ENCODE measurements around the gene DNAI1. TPM values are rescaled to one million over a fixed set of nuclear protein-coding genes. Genes with fewer than 3 reads are reported as not detected.

DNAI1 gene
- total RNA-seq, 1 donor from 2014 or later = not detected

DNA sequence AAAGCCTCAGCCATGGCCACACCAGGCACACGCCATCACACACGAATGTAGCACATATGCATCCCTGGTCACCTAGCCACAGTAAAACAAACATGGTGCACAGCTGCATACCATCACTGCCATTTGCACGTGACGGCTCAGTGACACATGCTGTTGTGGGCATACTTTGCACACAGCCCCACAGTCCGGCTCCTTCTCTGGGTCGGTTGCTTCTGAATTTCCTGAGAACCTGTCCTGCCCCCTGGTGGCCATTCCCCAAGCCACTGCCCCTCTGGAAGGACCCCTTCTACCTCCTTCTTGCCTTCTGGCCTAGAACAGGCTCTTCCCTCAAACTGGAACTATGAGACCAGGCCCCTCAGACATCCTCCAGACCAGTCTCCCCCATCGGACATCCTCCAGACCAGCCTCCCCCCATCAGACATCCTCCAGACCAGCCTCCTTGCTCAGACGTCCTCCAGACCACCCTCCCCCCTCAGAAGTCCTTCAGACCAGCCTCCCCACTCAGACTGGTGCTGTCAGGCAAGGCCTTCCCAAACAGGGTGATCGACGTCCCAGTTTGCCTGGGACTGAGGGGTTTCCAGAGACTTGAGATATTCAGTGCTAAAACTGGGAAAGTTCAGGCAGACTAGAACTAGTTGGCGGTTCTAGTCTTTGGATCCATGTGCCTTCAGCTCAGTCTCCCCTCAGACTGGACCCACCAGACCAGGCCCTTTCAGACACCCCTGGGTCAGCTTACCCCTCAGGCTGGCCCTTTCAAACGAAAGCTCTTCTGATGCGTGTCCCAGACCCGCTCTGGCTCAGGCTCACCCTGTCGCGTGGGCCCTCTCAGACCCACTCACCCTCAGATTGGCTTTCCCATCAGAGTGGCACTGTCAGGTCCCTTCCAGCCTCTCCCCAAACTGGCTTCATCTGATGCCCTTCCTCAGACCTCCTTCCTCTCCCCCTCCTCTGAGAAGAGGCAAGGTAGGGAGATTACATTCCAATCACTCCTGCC, 88.5 kb downstream of the DNAI1 start:
- Histone ChIP-seq H3K9ac (ENCODE audit: low read depth in 1 of 3, low read length in 3 of 3) (no peak overlapping the region), H3K27me3 (ENCODE audit: control insufficient read depth in 3 of 3, insufficient read depth in 3 of 3, low read length in 3 of 3) (peaks cover 0 to 7% (median 6%) of the 10 kb centered on the region in 3 donors)

DNA sequence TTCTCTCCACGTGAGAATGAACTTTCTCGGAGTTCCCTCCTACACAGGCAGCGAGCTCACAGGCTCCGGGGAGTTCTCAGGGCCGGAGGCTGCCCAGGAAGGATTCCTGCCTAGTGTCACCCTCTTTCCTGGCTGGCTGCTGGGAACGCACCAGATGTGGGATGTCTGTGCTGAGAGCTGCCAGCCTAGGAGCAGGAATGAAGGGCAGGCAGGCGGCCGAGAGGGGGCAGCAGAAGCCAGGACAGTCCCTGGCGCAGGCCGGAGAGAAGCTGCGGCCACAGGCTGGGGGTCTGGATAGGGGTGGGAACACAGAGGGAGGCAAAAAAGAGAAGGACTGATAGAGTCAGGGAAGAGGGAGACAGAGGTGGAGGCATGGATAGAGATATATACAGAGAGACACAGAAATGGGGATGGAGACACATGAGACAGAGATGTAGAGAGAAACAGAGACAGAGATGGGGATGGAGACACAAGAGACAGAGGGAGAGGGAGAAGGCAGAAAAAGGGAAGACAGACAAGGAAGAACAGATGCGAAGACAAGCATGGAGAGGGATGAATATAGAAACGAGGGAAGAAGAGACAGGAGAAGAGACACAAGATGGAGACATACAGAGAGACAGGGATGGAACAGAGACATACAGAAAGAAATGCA, 89.5 kb downstream of the DNAI1 start:
- Histone ChIP-seq H3K27ac (ENCODE audit: low read depth, low read length) (no peak overlapping the region), H3K36me3 (ENCODE audit: control insufficient read depth in 3 of 3, insufficient read depth in 3 of 3, low read length in 3 of 3) (peaks cover 0 to 7% (median 0%) of the 10 kb centered on the region in 3 donors), H3K4me3 (ENCODE audit: low read length in 3 of 3) (no peak overlapping the region), H3K9me3 (ENCODE audit: control insufficient read depth in 3 of 3, low read length in 3 of 3) (no peaks in the 10 kb centered on the region), H3K27me3 (ENCODE audit: control insufficient read depth in 3 of 3, insufficient read depth in 3 of 3, low read length in 3 of 3) (peaks cover 0 to 7% (median 6%) of the 10 kb centered on the region in 3 donors), H3K4me1 (ENCODE audit: control insufficient read depth in 3 of 3, insufficient read depth in 3 of 3, low read length in 3 of 3) (peaks cover 4 to 8% (median 6%) of the 10 kb centered on the region in 3 donors), H3K9ac (ENCODE audit: low read depth in 1 of 3, low read length in 3 of 3) (no peak overlapping the region)

More for the DNA sequence above, 88.5 kb downstream of the DNAI1 start:
- H3K4me1 ChIP-seq (ENCODE audit: control insufficient read depth in 3 of 3, insufficient read depth in 3 of 3, low read length in 3 of 3) = peaks cover 4 to 8% (median 6%) of the 10 kb centered on the region in 3 donors
- H3K4me3 ChIP-seq (ENCODE audit: low read length in 3 of 3) = no peak overlapping the region
- no peaks in the 10 kb centered on the region for H3K9me3 ChIP-seq (ENCODE audit: control insufficient read depth in 3 of 3, low read length in 3 of 3)
- peaks cover 0 to 1% (median 0%) of the 10 kb centered on the region in 3 donors for H3K36me3 ChIP-seq (ENCODE audit: control insufficient read depth in 3 of 3, insufficient read depth in 3 of 3, low read length in 3 of 3)
- H3K27ac ChIP-seq (ENCODE audit: low read depth, low read length) = no peak overlapping the region

DNA sequence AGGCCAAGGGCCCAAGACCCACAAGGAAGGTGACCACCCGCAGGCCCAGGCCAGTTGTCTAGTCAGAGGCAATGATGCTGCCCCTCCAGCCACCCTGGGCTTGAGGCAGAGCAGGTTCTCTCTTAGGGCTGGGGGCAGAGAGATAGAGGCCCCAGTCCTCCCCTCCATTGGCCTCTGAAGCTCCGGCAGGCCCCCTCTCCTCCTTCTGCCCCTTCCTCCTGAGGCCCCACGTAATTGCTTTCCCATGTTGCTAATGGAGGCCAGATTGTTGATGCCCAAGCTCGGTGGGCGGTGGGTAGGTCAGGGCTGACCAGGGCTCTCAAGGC, 90.8 kb downstream of the DNAI1 start:
- peaks cover 0 to 11% (median 2%) of the 10 kb centered on the region in 3 donors for H3K36me3 ChIP-seq (ENCODE audit: control insufficient read depth in 3 of 3, insufficient read depth in 3 of 3, low read length in 3 of 3)
- H3K4me3 ChIP-seq (ENCODE audit: low read length in 3 of 3) = no peak overlapping the region
- no peak overlapping the region for H3K9ac ChIP-seq (ENCODE audit: low read depth in 1 of 3, low read length in 3 of 3)
- H3K27me3 ChIP-seq (ENCODE audit: control insufficient read depth in 3 of 3, insufficient read depth in 3 of 3, low read length in 3 of 3) = peaks cover 0 to 7% (median 6%) of the 10 kb centered on the region in 3 donors
- peaks cover 4 to 13% (median 7%) of the 10 kb centered on the region in 3 donors for H3K4me1 ChIP-seq (ENCODE audit: control insufficient read depth in 3 of 3, insufficient read depth in 3 of 3, low read length in 3 of 3)
- H3K9me3 ChIP-seq (ENCODE audit: control insufficient read depth in 3 of 3, low read length in 3 of 3) = no peaks in the 10 kb centered on the region
- H3K27ac ChIP-seq (ENCODE audit: low read depth, low read length) = no peak overlapping the region

DNA sequence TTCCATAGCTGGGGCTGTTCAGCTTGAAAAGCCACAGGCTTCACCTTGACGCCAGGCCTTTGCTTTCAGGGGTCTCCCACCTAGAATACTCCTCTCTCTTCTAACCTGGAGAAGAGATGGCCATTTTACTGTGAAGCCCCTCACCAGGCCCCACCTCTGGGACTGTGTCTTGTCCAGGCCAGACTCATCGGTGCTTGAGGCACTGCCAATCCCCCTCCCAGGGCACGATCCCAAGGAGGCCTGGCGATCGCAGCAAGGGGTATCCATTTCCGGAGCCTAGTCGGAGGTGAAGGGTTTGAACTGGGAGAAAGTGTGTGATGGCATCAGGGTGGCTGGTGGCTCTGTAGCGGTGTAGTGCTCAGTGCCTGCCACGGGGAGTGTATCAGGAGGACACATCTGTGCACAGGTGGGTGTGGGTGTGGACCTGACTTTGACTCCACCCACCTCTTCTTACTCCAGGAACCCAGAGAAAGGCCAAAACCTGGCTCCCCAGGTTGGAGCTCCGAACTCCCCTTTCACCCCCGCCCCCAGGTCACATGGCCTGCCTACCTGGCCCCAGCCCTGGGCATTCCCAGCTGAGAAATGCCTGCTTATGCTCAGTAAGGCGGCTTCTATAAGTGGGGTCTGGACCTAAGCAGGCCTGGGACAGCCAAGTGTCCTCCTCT, 91.5 kb downstream of the DNAI1 start:
- Histone ChIP-seq H3K4me3 (ENCODE audit: low read length in 3 of 3) (no peak overlapping the region), H3K4me1 (ENCODE audit: control insufficient read depth in 3 of 3, insufficient read depth in 3 of 3, low read length in 3 of 3) (peaks cover 10 to 21% (median 13%) of the 10 kb centered on the region in 3 donors), H3K36me3 (ENCODE audit: control insufficient read depth in 3 of 3, insufficient read depth in 3 of 3, low read length in 3 of 3) (peaks cover 0 to 11% (median 2%) of the 10 kb centered on the region in 3 donors), H3K9ac (ENCODE audit: low read depth in 1 of 3, low read length in 3 of 3) (no peak overlapping the region), H3K27ac (ENCODE audit: low read depth, low read length) (no peak overlapping the region), H3K9me3 (ENCODE audit: control insufficient read depth in 3 of 3, low read length in 3 of 3) (no peaks in the 10 kb centered on the region), H3K27me3 (ENCODE audit: control insufficient read depth in 3 of 3, insufficient read depth in 3 of 3, low read length in 3 of 3) (peaks cover 0 to 7% (median 6%) of the 10 kb centered on the region in 3 donors)

DNA sequence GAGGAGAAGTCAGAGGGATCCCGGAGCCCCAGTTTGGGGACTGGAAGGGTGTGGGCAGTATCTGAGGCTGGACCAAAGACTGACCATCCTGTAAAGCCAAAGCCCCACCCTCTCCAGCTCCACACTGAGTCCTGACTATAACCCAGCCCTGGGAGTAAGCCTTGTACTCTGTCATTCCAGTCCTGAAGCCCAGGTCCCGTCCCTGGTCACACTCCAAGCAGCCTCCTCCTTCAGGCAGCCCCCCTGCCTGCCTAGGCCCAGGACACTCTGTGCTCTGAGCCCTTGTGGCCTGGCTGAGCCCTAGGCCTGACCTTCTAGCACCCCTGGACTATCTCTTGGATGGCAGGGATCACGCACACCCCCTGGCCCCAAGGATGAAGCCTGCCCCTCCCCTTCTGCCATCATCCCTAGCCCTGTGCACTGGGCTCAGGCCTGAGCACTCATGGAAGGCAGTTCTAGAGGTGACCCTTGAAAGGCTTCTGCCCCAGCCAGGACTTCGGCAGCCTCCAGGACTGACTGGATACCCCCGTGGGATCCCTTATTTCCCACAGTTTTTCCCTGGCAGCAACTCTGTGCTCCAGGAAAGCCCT, 92.2 kb downstream of the DNAI1 start:
- Histone ChIP-seq H3K9ac (ENCODE audit: low read depth in 1 of 3, low read length in 3 of 3) (no peak overlapping the region), H3K27ac (ENCODE audit: low read depth, low read length) (no peak overlapping the region), H3K9me3 (ENCODE audit: control insufficient read depth in 3 of 3, low read length in 3 of 3) (no peaks in the 10 kb centered on the region), H3K4me3 (ENCODE audit: low read length in 3 of 3) (no peak overlapping the region), H3K27me3 (ENCODE audit: control insufficient read depth in 3 of 3, insufficient read depth in 3 of 3, low read length in 3 of 3) (peaks cover 0 to 7% (median 6%) of the 10 kb centered on the region in 3 donors), H3K36me3 (ENCODE audit: control insufficient read depth in 3 of 3, insufficient read depth in 3 of 3, low read length in 3 of 3) (peaks cover 0 to 11% (median 2%) of the 10 kb centered on the region in 3 donors), H3K4me1 (ENCODE audit: control insufficient read depth in 3 of 3, insufficient read depth in 3 of 3, low read length in 3 of 3) (peaks cover 15 to 26% (median 18%) of the 10 kb centered on the region in 3 donors)

DNA sequence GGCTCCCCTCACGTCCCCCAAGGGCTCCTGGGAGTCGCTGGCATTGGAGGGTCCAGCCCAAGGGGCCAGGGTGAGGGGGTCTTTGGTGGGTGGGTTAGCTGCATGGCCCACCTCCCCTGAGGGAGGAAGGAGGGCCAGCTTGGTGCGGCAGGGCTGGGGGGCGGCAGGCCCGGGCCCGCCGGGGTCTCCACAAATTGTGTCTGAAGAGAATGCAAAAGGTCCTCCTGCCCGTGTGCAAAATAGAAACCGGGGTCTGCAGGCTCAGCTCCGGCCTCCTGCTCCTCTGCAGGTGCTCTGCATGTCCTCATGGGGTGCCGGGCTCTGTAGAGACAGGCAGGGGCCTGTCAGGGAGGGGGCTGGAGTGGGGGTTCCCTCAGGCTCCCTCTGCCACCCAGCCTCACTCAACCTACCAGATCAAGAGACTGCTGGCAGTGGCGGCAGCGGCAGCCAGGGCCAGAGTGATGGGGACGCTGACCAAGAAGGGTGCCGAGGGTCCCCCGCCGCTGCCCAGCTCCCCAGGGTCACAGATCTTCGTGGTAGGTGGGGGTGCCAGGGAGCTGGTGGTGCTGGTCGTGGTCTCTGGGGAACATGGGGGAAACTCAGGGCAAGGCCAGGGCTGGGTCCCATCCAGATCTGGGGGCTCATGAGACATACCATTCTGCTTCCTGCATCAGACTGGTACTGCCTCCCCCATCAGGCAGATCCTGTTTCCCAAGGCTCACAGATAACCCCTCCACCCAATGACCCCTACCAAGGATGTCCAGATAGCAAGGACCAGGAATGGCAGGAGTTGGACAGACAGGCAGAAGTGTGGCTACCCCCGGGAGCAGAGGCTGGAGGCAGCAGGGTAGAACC, 93.4 kb downstream of the DNAI1 start:
- H3K4me3 ChIP-seq (ENCODE audit: low read length in 3 of 3) = no peak overlapping the region

DNA sequence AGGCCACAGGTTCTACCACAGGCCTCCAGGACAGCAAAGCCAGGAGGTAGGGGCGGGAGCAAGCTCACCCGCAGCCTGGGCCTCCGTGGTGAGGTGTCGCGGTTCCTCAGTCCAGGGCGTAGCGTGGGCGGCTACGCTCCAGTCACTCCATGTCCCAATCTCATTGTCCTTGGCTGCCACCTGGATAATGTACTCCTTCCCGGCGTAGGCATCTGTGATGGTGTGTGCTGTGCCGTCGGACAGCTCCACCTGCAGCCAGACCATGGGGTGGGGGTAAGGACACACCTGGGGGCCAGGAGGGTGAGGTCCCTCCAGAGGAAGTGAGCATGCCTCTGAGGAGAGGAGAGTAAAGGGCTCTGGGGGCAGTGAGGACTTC, 94.0 kb downstream of the DNAI1 start:
- no peak overlapping the region for H3K27ac ChIP-seq (ENCODE audit: low read depth, low read length)
- H3K4me1 ChIP-seq (ENCODE audit: control insufficient read depth in 3 of 3, insufficient read depth in 3 of 3, low read length in 3 of 3) = peaks cover 20 to 33% (median 29%) of the 10 kb centered on the region in 3 donors
- H3K4me3 ChIP-seq (ENCODE audit: low read length in 3 of 3) = no peak overlapping the region
- no peaks in the 10 kb centered on the region for H3K9me3 ChIP-seq (ENCODE audit: control insufficient read depth in 3 of 3, low read length in 3 of 3)
- no peak overlapping the region for H3K9ac ChIP-seq (ENCODE audit: low read depth in 1 of 3, low read length in 3 of 3)
- peaks cover 0 to 11% (median 2%) of the 10 kb centered on the region in 3 donors for H3K36me3 ChIP-seq (ENCODE audit: control insufficient read depth in 3 of 3, insufficient read depth in 3 of 3, low read length in 3 of 3)
- peaks cover 0 to 4% (median 0%) of the 10 kb centered on the region in 3 donors for H3K27me3 ChIP-seq (ENCODE audit: control insufficient read depth in 3 of 3, insufficient read depth in 3 of 3, low read length in 3 of 3)

More for the DNA sequence above, 93.4 kb downstream of the DNAI1 start:
- Histone ChIP-seq H3K27me3 (ENCODE audit: control insufficient read depth in 3 of 3, insufficient read depth in 3 of 3, low read length in 3 of 3) (peaks cover 0 to 6% (median under 1%) of the 10 kb centered on the region in 3 donors), H3K9me3 (ENCODE audit: control insufficient read depth in 3 of 3, low read length in 3 of 3) (no peaks in the 10 kb centered on the region), H3K36me3 (ENCODE audit: control insufficient read depth in 3 of 3, insufficient read depth in 3 of 3, low read length in 3 of 3) (peaks cover 0 to 11% (median 2%) of the 10 kb centered on the region in 3 donors), H3K27ac (ENCODE audit: low read depth, low read length) (no peak overlapping the region), H3K9ac (ENCODE audit: low read depth in 1 of 3, low read length in 3 of 3) (no peak overlapping the region), H3K4me1 (ENCODE audit: control insufficient read depth in 3 of 3, insufficient read depth in 3 of 3, low read length in 3 of 3) (peaks cover 15 to 29% (median 26%) of the 10 kb centered on the region in 3 donors)

DNA sequence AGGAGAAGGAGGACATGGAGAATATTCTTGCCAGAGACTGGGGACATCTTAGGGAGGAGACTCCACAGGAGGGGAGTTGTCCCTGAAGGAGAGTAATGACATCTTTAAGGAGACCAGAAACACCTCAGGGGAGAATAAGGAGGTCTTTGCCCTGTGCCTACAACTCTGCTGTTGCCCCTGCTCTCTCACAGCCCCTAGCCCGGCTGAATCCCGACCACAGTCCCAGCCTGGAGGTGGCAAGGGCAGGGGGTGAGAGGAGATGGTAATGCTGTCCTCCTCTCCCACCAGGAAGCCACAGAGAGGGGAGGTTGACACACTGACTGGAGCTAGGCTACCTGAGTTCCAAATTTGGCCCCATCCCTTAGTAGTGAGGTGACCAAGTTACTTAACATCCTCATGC, 94.4 kb downstream of the DNAI1 start:
- H3K27me3 ChIP-seq (ENCODE audit: control insufficient read depth in 3 of 3, insufficient read depth in 3 of 3, low read length in 3 of 3) = peaks cover 0 to 4% (median 0%) of the 10 kb centered on the region in 3 donors
- H3K9ac ChIP-seq (ENCODE audit: low read depth in 1 of 3, low read length in 3 of 3) = no peak overlapping the region
- no peaks in the 10 kb centered on the region for H3K9me3 ChIP-seq (ENCODE audit: control insufficient read depth in 3 of 3, low read length in 3 of 3)
- H3K36me3 ChIP-seq (ENCODE audit: control insufficient read depth in 3 of 3, insufficient read depth in 3 of 3, low read length in 3 of 3) = peaks cover 0 to 11% (median 2%) of the 10 kb centered on the region in 3 donors
- H3K27ac ChIP-seq (ENCODE audit: low read depth, low read length) = no peak overlapping the region
- no peak overlapping the region for H3K4me3 ChIP-seq (ENCODE audit: low read length in 3 of 3)
- H3K4me1 ChIP-seq (ENCODE audit: control insufficient read depth in 3 of 3, insufficient read depth in 3 of 3, low read length in 3 of 3) = peaks cover 19 to 33% (median 30%) of the 10 kb centered on the region in 3 donors
